Vagina (tissue), 2 donors: ENCODE results near the gene C10orf90. TPM values are rescaled to one million over a fixed set of nuclear protein-coding genes. Genes with fewer than 3 reads are reported as not detected.

ENCODE experiments used
- DNase-seq, 2 donors: peaks; one replicate each; pipeline ENCODE4 v3.0.0-alpha.2; 2017; ENCODE audit errors: extremely low spot score in 2 of 2
- H3K27ac ChIP-seq: fragments of 200-600 bp; sonication (generic); one replicate; pipeline ENCODE4 v1.5.1; 2019
- H3K27me3 ChIP-seq: fragments of 200-600 bp; sonication (generic); one replicate; pipeline ENCODE4 v1.5.1; 2019
- H3K36me3 ChIP-seq, 2 donors: fragments of 200-600 bp; sonication (generic); one replicate each; pipeline ENCODE4 v1.5.1; 2017 to 2019
- H3K4me1 ChIP-seq: fragments of 200-600 bp; sonication (generic); one replicate; pipeline ENCODE4 v1.5.1; 2019
- H3K4me3 ChIP-seq, 2 donors: fragments of 200-600 bp; sonication (generic); 1 replicate in 1 of 2; 2 replicates in 1 of 2; pipeline ENCODE4 v1.5.1; 2016 to 2019
- H3K9me3 ChIP-seq: fragments of 200-600 bp; sonication (generic); one replicate; pipeline ENCODE4 v1.5.1; 2019
- CTCF ChIP-seq, 3 experiments: fragments of 450-650 bp in 2 of 3; fragments of 200-600 bp in 1 of 3; sonication (generic) in 1 of 3; IDR thresholded peaks; one replicate each; pipeline ENCODE4 v1.5.1; 2017 to 2019; ENCODE audit warnings: antibody characterized with exemption in 3 of 3, mild to moderate bottlenecking in 2 of 3, moderate library complexity in 2 of 3
- POLR2A ChIP-seq, 2 donors: fragments of 450-650 bp; IDR thresholded peaks; one replicate each; pipeline ENCODE4 v1.6.1; 2017; ENCODE audit warnings: antibody characterized with exemption in 2 of 2, mild to moderate bottlenecking in 2 of 2, moderate library complexity in 2 of 2
- POLR2AphosphoS5 ChIP-seq, 2 donors: sonication (generic); formaldehyde crosslinking; IDR thresholded peaks; one replicate each; pipeline ENCODE4 v1.9.0; 2017; ENCODE audit warnings: antibody characterized with exemption in 2 of 2, mild to moderate bottlenecking in 2 of 2, low read depth in 1 of 2; ENCODE audit not compliant: insufficient read depth in 1 of 2
- intact Hi-C: fragments of 100-400 bp; cut with DNase I; formaldehyde crosslinking; loops from one replicate; pipeline ENCODE4 v1.15.1; 2023
- total RNA-seq: library from RNA; depleted of rRNA; stranded (reverse); fragments of >200 nt; gene quantifications from one replicate; pipeline ENCODE4 v1.2.3, GENCODE V29; 2016

Gene C10orf90
- total RNA-seq, 1 donor from 2014 or later, result not detected

- no peaks in the 10 kb centered on the region for H3K9me3 ChIP-seq
- H3K4me1 ChIP-seq, result no peaks in the 10 kb centered on the region
- H3K27ac ChIP-seq, result no peak overlapping the region
- no peak for TF ChIP-seq POLR2AphosphoS5 (IDR thresholded peaks at IDR 0.05; ENCODE audit: insufficient read depth in 1 of 2, low read depth in 1 of 2)
- intact Hi-C loops, result no loop called here
- H3K4me3 ChIP-seq, result no peak overlapping the region
- peak in 1 of 2 donors; percentile 70 for DNase-seq
- H3K27me3 ChIP-seq, result no peaks in the 10 kb centered on the region
- no peaks in the 10 kb centered on the region for H3K36me3 ChIP-seq
Observed at GRCh38 chr10:126523071-126523470, 147.4 kb downstream of the C10orf90 start.

- Histone ChIP-seq H3K27me3 (no peaks in the 10 kb centered on the region), H3K36me3 (no peaks in the 10 kb centered on the region), H3K27ac (no peak overlapping the region), H3K9me3 (no peaks in the 10 kb centered on the region), H3K4me1 (no peaks in the 10 kb centered on the region), H3K4me3 (no peak overlapping the region)
- intact Hi-C loops, result no loop called here
- DNase-seq, result no peak
- TF ChIP-seq POLR2AphosphoS5 (IDR thresholded peaks at IDR 0.05; ENCODE audit: insufficient read depth in 1 of 2, low read depth in 1 of 2) (no peak), CTCF (IDR thresholded peaks at IDR 0.05) (no peak), POLR2A (IDR thresholded peaks at IDR 0.05) (no peak)
Observed at GRCh38 chr10:126521399-126521798, 149.1 kb downstream of the C10orf90 start.

GRCh38 chr10:126520751-126521317 lies 149.7 kb downstream of the C10orf90 start:
- intact Hi-C loops, result no loop called here
- Histone ChIP-seq H3K27ac (no peak overlapping the region), H3K27me3 (no peaks in the 10 kb centered on the region), H3K4me3 (no peak overlapping the region), H3K36me3 (no peaks in the 10 kb centered on the region), H3K4me1 (no peaks in the 10 kb centered on the region), H3K9me3 (no peaks in the 10 kb centered on the region)
- TF ChIP-seq POLR2A (IDR thresholded peaks at IDR 0.05), result no peak
- TF ChIP-seq POLR2AphosphoS5 (IDR thresholded peaks at IDR 0.05; ENCODE audit: insufficient read depth in 1 of 2, low read depth in 1 of 2), result no peak
- no peak for TF ChIP-seq CTCF (IDR thresholded peaks at IDR 0.05)
- DNase-seq, result peak in 1 of 2 donors; percentile 25

- Histone ChIP-seq H3K27ac (no peak overlapping the region), H3K4me1 (no peaks in the 10 kb centered on the region), H3K27me3 (no peaks in the 10 kb centered on the region), H3K9me3 (no peaks in the 10 kb centered on the region), H3K36me3 (no peaks in the 10 kb centered on the region), H3K4me3 (no peak overlapping the region)
- DNase-seq, result peak in 1 of 2 donors; percentile 82
- intact Hi-C loops, result no loop called here
- TF ChIP-seq POLR2AphosphoS5 (IDR thresholded peaks at IDR 0.05; ENCODE audit: insufficient read depth in 1 of 2, low read depth in 1 of 2) (no peak), CTCF (IDR thresholded peaks at IDR 0.05) (no peak), POLR2A (IDR thresholded peaks at IDR 0.05) (no peak)
Observed at GRCh38 chr10:126519992-126520391, 150.5 kb downstream of the C10orf90 start.

- Histone ChIP-seq H3K36me3 (no peaks in the 10 kb centered on the region), H3K27ac (no peak overlapping the region), H3K27me3 (no peaks in the 10 kb centered on the region), H3K9me3 (no peaks in the 10 kb centered on the region), H3K4me1 (no peaks in the 10 kb centered on the region), H3K4me3 (no peak overlapping the region)
- DNase-seq, result no peak
- intact Hi-C loops, result no loop called here
- TF ChIP-seq CTCF (IDR thresholded peaks at IDR 0.05), result no peak
- no peak for TF ChIP-seq POLR2A (IDR thresholded peaks at IDR 0.05)
- TF ChIP-seq POLR2AphosphoS5 (IDR thresholded peaks at IDR 0.05; ENCODE audit: insufficient read depth in 1 of 2, low read depth in 1 of 2), result no peak
Observed at GRCh38 chr10:126519185-126519584, 151.3 kb downstream of the C10orf90 start.
